ENCODE data around the gene ARHGAP26. TPM values are rescaled to one million over a fixed set of nuclear protein-coding genes. Genes with fewer than 3 reads are reported as not detected.

The ARHGAP26 gene
- polyA plus RNA-seq, 3 donors: 26.5 to 56.8 (median 28.7) TPM

GRCh38 chr5:143140492-143141203 is 370.5 kb downstream of the ARHGAP26 start:
- Mint-ChIP-seq H3K9me3 (no peaks in the 10 kb centered on the region), H3K36me3 (peaks cover 62 to 77% of the 10 kb centered on the region in 2 donors), H3K27me3 (ENCODE audit: low read depth in 3 of 3) (peaks cover 0 to 2% (median 0%) of the 10 kb centered on the region in 3 donors), H3K4me1 (peaks cover 23% of the 10 kb centered on the region), H3K4me3 (no peak overlapping the region), H3K27ac (no peak overlapping the region)
- H3K36me3 ChIP-seq (replicated peaks in 1 of 2; ENCODE audit: control insufficient read depth in 1 of 2, insufficient read depth in 2 of 2, low read length in 2 of 2): peaks cover 39 to 68% of the 10 kb centered on the region in 2 donors
- H3K9me3 ChIP-seq (replicated peaks in 1 of 2; ENCODE audit: control insufficient read depth in 1 of 2, insufficient read depth in 1 of 2, low read length in 2 of 2): no peaks in the 10 kb centered on the region
- peaks cover 92% of the 10 kb centered on the region for H4K20me1 ChIP-seq (ENCODE audit: insufficient read depth, low read length)
- 80% methylated on average over 2 of the region's 9 CpGs for WGBS (ENCODE audit: insufficient coverage)
- no peak for TF ChIP-seq CTCF (IDR thresholded peaks at IDR 0.05)
- intact Hi-C loops (cut with micrococcal nuclease): no loop called here
- peak overlapping the region; percentile 7 for H3K4me2 ChIP-seq (replicated peaks; ENCODE audit: extremely low read depth, low read length, poor library complexity, severe bottlenecking)
- H3K9ac ChIP-seq (ENCODE audit: insufficient read depth, low read length, poor library complexity, severe bottlenecking): no peak overlapping the region
- no peak for DNase-seq
- no peak overlapping the region for H3K4me3 ChIP-seq (replicated peaks in 1 of 3; ENCODE audit: low read depth in 2 of 3, low read length in 3 of 3)
- H2AFZ ChIP-seq (ENCODE audit: insufficient read depth, low read depth, low read length, poor library complexity, severe bottlenecking): no peak overlapping the region
- H3K4me1 ChIP-seq (ENCODE audit: control insufficient read depth in 1 of 2, insufficient read depth in 2 of 2, low read length in 2 of 2): peaks cover 14 to 23% of the 10 kb centered on the region in 2 donors
- no peaks in the 10 kb centered on the region for H3K79me2 ChIP-seq (ENCODE audit: insufficient read depth, low read length)
- H3K27me3 ChIP-seq (ENCODE audit: control insufficient read depth in 2 of 2, insufficient read depth in 2 of 2, low read length in 2 of 2): no peaks in the 10 kb centered on the region
- H3K27ac ChIP-seq (ENCODE audit: low read depth in 1 of 2, low read length in 2 of 2): no peak overlapping the region

- H3K9me3 ChIP-seq (replicated peaks in 1 of 2; ENCODE audit: control insufficient read depth in 1 of 2, insufficient read depth in 1 of 2, low read length in 2 of 2): no peaks in the 10 kb centered on the region
- intact Hi-C loops (cut with micrococcal nuclease): no loop called here
- no peak overlapping the region for H3K4me3 Mint-ChIP-seq
- H4K20me1 ChIP-seq (ENCODE audit: insufficient read depth, low read length): peaks cover 82% of the 10 kb centered on the region
- H3K9ac ChIP-seq (ENCODE audit: insufficient read depth, low read length, poor library complexity, severe bottlenecking): no peak overlapping the region
- H3K27me3 ChIP-seq (ENCODE audit: control insufficient read depth in 2 of 2, insufficient read depth in 2 of 2, low read length in 2 of 2): no peaks in the 10 kb centered on the region
- peaks cover 33 to 66% of the 10 kb centered on the region in 2 donors for H3K36me3 ChIP-seq (replicated peaks in 1 of 2; ENCODE audit: control insufficient read depth in 1 of 2, insufficient read depth in 2 of 2, low read length in 2 of 2)
- H3K27ac ChIP-seq (ENCODE audit: low read depth in 1 of 2, low read length in 2 of 2): peak overlapping the region in 1 of 2 donors; percentile 6
- no peaks in the 10 kb centered on the region for H3K9me3 Mint-ChIP-seq
- H2AFZ ChIP-seq (ENCODE audit: insufficient read depth, low read depth, low read length, poor library complexity, severe bottlenecking): no peak overlapping the region
- H3K79me2 ChIP-seq (ENCODE audit: insufficient read depth, low read length): no peaks in the 10 kb centered on the region
- peaks cover 26% of the 10 kb centered on the region for H3K4me1 Mint-ChIP-seq
- TF ChIP-seq CTCF (IDR thresholded peaks at IDR 0.05): no peak
- peaks cover 14 to 25% of the 10 kb centered on the region in 2 donors for H3K4me1 ChIP-seq (ENCODE audit: control insufficient read depth in 1 of 2, insufficient read depth in 2 of 2, low read length in 2 of 2)
- H3K27ac Mint-ChIP-seq: peak overlapping the region in 5 of 7 donors; percentile 10 to 78 (median 33)
- DNase-seq: peak; percentile 47 to 75 (median 59)
- WGBS (ENCODE audit: insufficient coverage): no CpG with 5 or more reads among the region's 6 CpGs
- no peaks in the 10 kb centered on the region for H3K27me3 Mint-ChIP-seq (ENCODE audit: low read depth in 3 of 3)
- H3K36me3 Mint-ChIP-seq: peaks cover 58 to 71% of the 10 kb centered on the region in 2 donors
- no peak overlapping the region for H3K4me3 ChIP-seq (replicated peaks in 1 of 3; ENCODE audit: low read depth in 2 of 3, low read length in 3 of 3)
- peak overlapping the region; percentile 7 for H3K4me2 ChIP-seq (replicated peaks; ENCODE audit: extremely low read depth, low read length, poor library complexity, severe bottlenecking)
Observed at GRCh38 chr5:143141652-143142051, 371.5 kb downstream of the ARHGAP26 start.
